Activated T-helper 17 cell treated with anti-CD3 and anti-CD28 coated beads, Interleukin-2, amount 50 U/mL, for 72 hours (primary cell): Measurements from ENCODE around the gene ABCC10. TPM values are rescaled to one million over a fixed set of nuclear protein-coding genes. Genes with fewer than 3 reads are reported as not detected.
A peak's percentile ranks its signal among the peaks of the same experiment; 100 is the strongest.

Source experiments
- ATAC-seq: fragments of 150-1000 bp; cut with Tn5 transposase; replicated peaks from 2 replicates; pipeline ENCODE4 v1.10.0; 2021; ENCODE audit warnings: mild to moderate bottlenecking, moderate library complexity
- H3K27ac Mint-ChIP-seq: one replicate; pipeline ENCODE4 v1.8.0; 2022; ENCODE audit warnings: mixed read lengths
- H3K27me3 Mint-ChIP-seq: one replicate; pipeline ENCODE4 v1.8.0; 2022; ENCODE audit warnings: mixed read lengths
- H3K36me3 Mint-ChIP-seq: one replicate; pipeline ENCODE4 v1.8.0; 2022; ENCODE audit warnings: low read depth, mild to moderate bottlenecking, mixed read lengths
- H3K4me1 Mint-ChIP-seq: one replicate; pipeline ENCODE4 v1.8.0; 2022; ENCODE audit warnings: mixed read lengths
- H3K4me3 Mint-ChIP-seq: one replicate; pipeline ENCODE4 v1.8.0; 2022; ENCODE audit warnings: mild to moderate bottlenecking, mixed read lengths
- H3K9me3 Mint-ChIP-seq: one replicate; pipeline ENCODE4 v1.8.0; 2022; ENCODE audit warnings: mixed read lengths
- total RNA-seq, 2 donors: library from RNA; stranded (reverse); gene quantifications; one replicate each; pipeline ENCODE4 v1.2.3, GENCODE V29; 2022

ABCC10 gene
- total RNA-seq, 2 donors from 2014 or later: 41.2 to 47.9 TPM

DNA sequence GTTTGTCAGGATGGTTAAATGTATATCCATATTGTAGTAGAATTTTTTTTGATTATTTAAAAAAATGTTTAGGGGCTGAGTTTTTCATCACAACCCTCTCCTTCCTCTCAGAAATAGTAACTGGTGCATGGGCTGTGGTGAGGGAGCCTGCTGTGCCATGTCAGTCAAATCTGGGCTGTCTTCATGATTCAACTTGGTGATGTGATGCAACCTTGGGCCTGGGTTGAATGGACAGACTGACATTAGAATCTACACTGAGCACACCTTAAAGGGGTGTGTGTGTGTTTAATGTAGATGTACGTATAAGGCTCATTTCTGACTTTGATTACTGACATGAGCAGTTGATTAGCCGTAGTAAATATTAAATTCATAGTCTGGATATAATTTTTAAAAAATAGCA is 53.7 kb downstream of the ABCC10 start:
- Mint-ChIP-seq H3K27ac (no peak overlapping the region), H3K4me1 (peaks cover 38% of the 10 kb centered on the region), H3K9me3 (no peaks in the 10 kb centered on the region), H3K27me3 (no peaks in the 10 kb centered on the region), H3K36me3 (peaks cover 29% of the 10 kb centered on the region), H3K4me3 (no peak overlapping the region)
- ATAC-seq: no peak

DNA sequence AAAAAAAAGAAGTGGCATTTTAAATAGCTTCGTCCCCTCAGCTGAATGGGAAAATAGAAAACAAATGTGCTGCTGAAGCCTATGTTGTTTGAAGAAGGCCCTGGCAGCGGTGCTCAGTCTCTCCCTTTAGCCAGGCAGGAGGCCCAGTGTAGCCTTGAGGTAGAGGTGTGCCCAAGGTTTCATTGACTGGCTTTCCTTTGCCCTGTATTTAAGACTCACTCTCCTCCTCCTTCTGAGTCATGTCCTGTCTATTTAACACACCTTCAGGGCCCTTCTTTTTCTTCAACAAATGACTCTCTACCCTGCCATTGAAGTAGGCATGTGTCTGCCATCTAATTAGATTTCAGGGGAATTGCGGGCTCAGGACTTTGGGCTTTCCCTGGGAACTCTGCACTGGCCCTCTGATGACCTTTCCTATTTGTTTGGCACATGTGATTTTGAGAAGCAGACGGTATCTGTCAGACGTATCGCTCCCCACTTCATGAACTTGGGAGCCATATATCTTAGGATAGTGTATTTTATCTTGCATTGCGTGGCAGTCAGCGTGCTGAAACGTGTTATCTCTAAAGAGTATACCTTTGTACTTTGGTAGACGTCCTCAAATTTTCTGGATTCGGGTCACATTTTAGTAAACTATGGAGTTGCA is 54.4 kb downstream of the ABCC10 start:
- peaks cover 34% of the 10 kb centered on the region for H3K36me3 Mint-ChIP-seq
- H3K9me3 Mint-ChIP-seq: no peaks in the 10 kb centered on the region
- H3K27me3 Mint-ChIP-seq: no peaks in the 10 kb centered on the region
- H3K4me1 Mint-ChIP-seq: peaks cover 38% of the 10 kb centered on the region
- no peak overlapping the region for H3K4me3 Mint-ChIP-seq
- ATAC-seq: no peak
- peak overlapping the region; percentile 62 for H3K27ac Mint-ChIP-seq

DNA sequence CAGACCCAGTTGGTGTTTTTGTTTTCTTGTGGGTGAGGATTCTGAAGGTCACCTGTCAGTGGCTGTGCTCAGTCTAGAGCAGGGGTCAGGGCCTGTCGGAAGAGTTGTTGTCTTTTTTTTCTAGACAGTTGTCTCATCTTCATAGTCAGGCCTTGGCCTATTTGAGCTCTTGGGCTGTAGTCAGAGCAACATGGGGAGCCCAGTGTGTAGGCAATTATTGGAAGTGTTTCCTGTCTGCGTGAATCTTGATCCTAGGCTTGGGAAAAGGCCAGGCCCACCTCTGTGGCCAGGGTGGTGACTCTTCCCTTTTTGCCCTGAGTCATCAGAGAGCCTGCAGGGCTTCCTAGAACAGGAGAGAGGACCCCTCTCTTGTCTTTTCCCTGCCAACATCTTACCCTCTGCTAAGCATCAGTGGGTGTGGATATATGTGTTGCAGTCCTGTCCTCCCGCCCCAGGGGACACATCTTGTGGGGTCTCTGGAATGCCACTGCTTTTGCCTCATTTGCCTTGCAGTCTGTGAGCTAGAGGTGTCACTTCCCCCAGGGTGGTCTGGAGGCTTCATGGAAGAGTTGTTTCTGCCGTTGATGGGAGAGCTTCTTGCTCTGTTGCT is 61.4 kb downstream of the ABCC10 start:
- H3K27me3 Mint-ChIP-seq: no peaks in the 10 kb centered on the region
- H3K36me3 Mint-ChIP-seq: peaks cover 20% of the 10 kb centered on the region
- no peaks in the 10 kb centered on the region for H3K9me3 Mint-ChIP-seq
- H3K4me1 Mint-ChIP-seq: peaks cover 13% of the 10 kb centered on the region
- no peak for ATAC-seq
- H3K4me3 Mint-ChIP-seq: no peak overlapping the region
- H3K27ac Mint-ChIP-seq: peak overlapping the region; percentile 62

DNA sequence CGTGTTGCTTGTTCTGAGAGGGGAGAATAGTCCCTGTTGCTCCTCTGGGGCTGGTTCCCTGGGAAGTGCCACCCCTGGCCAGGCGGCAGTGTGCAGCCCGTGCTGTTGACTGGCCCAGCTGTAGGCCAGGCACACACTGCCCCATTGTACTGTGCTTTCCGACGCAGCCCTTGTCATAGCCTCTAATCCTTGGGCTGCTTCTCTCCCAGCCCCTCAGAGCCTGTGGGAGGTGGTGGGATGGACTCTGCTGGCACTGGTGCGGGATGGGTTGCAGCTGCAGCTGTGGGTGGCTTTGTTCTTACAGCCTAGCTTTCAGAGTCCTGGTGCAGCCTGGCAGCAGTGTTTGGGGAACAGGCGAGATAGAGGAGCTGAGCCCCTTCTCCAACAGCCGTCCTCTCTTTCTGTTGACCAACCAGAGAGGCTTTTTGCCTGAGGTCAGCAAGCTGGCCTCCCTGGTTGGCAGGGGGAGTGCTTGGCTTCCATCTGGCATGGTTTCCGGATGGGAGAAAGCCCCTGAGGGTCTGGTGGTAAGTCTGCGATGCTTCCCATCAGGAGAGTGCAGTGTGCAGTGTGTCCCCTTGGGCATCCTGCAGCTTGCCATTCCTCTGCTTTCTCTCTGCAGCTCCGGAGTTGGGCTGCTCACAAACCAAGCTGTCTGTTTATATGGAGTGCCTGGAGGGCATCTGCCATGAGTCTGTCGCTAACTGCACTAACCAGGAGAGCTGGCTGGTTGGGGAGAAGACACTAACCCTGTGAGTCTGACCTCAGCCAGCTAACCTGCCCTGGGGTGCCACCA is 62.1 kb downstream of the ABCC10 start:
- Mint-ChIP-seq H3K9me3 (no peaks in the 10 kb centered on the region), H3K36me3 (peaks cover 20% of the 10 kb centered on the region), H3K4me3 (no peak overlapping the region), H3K4me1 (peaks cover 18% of the 10 kb centered on the region), H3K27ac (peak overlapping the region; percentile 62), H3K27me3 (no peaks in the 10 kb centered on the region)
- ATAC-seq: no peak

DNA sequence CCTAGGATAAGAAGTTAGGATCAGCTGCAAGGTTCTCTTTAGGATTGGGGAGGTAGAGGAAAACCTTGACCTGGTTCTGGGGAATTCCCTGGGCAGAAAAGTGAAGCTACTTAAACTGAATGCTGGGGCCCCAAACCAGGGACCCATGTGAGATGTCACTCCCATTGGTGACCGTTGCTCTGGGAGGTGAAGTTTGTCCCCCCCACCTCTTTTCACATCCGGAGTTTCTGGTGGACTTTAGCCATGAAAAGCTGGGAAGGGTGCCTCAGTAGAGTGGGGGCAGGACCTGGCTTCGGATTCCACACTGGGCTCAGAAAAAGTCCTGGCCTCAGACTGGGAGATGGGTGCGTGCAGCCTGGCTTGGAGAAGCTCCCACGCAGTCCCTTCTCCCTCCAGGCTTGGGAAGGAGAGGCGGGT is 63.2 kb downstream of the ABCC10 start:
- peaks cover 20% of the 10 kb centered on the region for H3K36me3 Mint-ChIP-seq

DNA sequence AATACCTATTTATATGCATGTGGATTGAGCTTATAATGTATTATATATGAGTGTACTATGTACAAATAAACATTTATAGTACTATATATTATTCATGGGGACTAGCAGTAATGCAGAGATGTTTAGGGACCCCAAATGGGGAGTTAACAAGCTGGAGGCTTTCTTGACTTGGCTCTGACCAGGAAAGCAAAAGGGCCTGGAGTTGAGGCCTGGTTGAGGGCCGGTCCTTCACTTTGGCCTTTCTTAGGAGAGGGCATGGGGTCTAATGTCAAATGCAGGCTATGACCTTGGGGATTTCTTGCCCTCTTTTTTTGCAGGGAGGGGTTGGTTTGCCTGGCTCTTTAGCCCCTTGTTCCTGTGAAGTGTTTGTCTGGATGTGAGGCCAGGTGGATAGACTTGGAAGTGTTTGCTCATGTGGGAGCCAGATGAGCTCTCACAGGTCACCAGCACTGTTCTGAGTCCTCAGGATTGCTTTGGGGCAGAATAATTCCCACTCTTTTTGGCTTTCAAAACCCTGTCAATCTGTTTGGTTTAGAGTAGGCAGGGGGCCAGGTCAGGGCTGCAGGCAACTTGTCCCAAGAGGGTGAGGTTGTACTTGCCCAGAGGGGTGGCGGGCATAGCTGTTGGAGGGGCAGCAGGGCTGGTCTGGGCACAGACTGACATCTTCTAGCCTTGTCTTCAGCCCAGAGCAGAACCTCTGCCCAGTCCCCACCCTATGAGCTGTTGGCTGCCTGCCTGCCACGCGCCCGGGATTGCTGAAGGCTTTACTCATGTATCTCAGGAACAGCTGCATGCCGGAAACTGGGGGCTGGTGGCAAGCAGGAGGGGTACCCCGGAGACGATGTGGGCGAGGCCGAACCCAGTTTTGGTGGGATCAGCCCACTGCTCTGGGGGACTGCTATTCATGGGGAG is 64.7 kb downstream of the ABCC10 start:
- peak overlapping the region; percentile 56 for H3K27ac Mint-ChIP-seq
- ATAC-seq: no peak
- H3K4me1 Mint-ChIP-seq: peaks cover 20% of the 10 kb centered on the region
- H3K9me3 Mint-ChIP-seq: no peaks in the 10 kb centered on the region
- no peak overlapping the region for H3K4me3 Mint-ChIP-seq
- H3K36me3 Mint-ChIP-seq: peaks cover 13% of the 10 kb centered on the region
- no peaks in the 10 kb centered on the region for H3K27me3 Mint-ChIP-seq

More for the DNA sequence above, 63.2 kb downstream of the ABCC10 start:
- Mint-ChIP-seq H3K27ac (no peak overlapping the region), H3K9me3 (no peaks in the 10 kb centered on the region), H3K4me1 (peaks cover 23% of the 10 kb centered on the region), H3K27me3 (no peaks in the 10 kb centered on the region), H3K4me3 (no peak overlapping the region)
- ATAC-seq: no peak

DNA sequence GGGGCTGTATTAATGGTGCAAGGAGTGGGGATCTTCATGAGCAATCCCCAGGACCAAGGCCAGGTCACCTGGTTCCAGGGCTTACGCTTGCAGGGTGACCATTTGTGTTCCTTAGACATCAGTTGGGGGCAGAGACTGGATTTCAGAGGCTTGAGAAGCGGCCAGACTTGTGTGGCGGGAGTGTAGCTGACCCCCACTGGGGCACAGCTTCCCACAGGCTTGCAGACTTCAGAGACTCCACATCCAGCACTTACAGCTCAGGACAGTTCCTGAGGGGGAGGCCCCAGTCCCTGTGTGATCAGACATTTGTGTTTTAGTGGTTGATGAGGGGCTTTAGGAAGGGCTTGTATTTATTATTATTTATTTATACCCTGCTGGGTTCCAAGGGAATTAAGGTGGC is 65.3 kb downstream of the ABCC10 start:
- peak overlapping the region; percentile 56 for H3K27ac Mint-ChIP-seq
- no peaks in the 10 kb centered on the region for H3K27me3 Mint-ChIP-seq
- peaks cover 13% of the 10 kb centered on the region for H3K36me3 Mint-ChIP-seq
- no peaks in the 10 kb centered on the region for H3K9me3 Mint-ChIP-seq
- ATAC-seq: no peak
- H3K4me1 Mint-ChIP-seq: peaks cover 20% of the 10 kb centered on the region
- H3K4me3 Mint-ChIP-seq: no peak overlapping the region

DNA sequence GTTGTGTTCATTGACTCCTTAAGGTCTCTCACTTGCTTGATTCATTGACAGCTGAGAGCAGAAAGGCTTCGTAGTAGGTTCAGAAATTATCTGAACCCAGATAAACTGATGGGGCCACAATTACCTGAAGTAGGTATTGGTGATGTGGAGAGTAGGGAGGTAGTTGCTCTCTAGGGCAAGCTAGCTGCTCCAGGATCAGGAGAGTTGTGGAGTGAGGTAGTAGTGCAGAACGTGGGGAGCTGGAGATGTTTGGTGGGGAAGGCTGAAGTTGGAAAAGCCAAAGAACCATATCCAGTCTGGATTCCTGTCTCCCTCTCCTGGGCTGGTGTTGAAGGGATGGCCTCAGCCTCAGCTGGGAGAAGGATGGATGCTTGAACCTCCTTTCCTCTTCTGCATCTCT is 65.9 kb downstream of the ABCC10 start:
- peaks cover 20% of the 10 kb centered on the region for H3K4me1 Mint-ChIP-seq
- H3K9me3 Mint-ChIP-seq: no peaks in the 10 kb centered on the region
- no peaks in the 10 kb centered on the region for H3K27me3 Mint-ChIP-seq
- peaks cover 15% of the 10 kb centered on the region for H3K36me3 Mint-ChIP-seq
- H3K4me3 Mint-ChIP-seq: no peak overlapping the region
- ATAC-seq: no peak
- no peak overlapping the region for H3K27ac Mint-ChIP-seq

DNA sequence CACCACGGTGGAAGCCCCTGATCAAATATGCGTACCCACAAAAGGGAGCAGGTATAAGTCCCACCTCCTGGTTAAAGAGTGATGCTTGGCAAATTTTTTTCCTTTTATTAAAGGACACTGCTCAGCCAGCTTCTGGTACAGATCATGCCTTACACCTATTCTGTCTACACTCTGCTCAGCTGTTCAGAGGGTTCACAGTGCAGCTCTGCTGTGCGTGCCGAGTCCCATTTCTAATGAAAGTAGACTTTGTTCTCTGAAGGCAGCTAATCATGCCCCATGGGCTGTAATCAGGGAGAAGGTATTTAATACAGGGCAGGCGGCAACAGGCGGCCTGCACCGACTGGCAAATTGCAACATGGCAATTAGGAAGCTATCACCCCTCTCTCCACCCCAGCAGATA is 66.5 kb downstream of the ABCC10 start:
- Mint-ChIP-seq H3K9me3 (no peaks in the 10 kb centered on the region), H3K4me1 (peaks cover 20% of the 10 kb centered on the region), H3K4me3 (no peak overlapping the region), H3K27me3 (no peaks in the 10 kb centered on the region), H3K27ac (peak overlapping the region; percentile 23), H3K36me3 (peaks cover 18% of the 10 kb centered on the region)
- no peak for ATAC-seq

DNA sequence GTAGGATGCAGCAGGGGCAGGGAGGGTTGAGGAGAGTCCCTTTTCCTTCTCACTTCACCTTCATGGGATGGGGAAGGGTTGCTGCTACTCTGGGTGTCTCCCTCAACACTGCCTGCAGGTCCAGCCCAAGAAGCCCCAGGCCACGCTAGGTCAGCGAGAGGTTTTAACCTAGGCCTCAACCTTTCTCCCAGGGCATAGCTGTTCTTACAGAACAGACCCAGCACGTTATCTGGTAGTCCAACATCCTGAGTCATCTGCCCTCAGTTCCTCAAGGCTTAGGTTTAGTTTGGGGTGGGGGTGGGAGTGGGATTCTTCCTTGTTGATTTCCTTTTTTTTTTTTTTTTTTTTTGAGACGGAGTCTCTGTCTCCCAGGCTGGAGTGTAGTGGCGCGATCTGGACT is 67.0 kb downstream of the ABCC10 start:
- H3K4me1 Mint-ChIP-seq: peaks cover 16% of the 10 kb centered on the region
- H3K4me3 Mint-ChIP-seq: no peak overlapping the region
- H3K27ac Mint-ChIP-seq: peak overlapping the region; percentile 23
- H3K9me3 Mint-ChIP-seq: no peaks in the 10 kb centered on the region
- H3K36me3 Mint-ChIP-seq: peaks cover 18% of the 10 kb centered on the region
- ATAC-seq: no peak
- no peaks in the 10 kb centered on the region for H3K27me3 Mint-ChIP-seq

DNA sequence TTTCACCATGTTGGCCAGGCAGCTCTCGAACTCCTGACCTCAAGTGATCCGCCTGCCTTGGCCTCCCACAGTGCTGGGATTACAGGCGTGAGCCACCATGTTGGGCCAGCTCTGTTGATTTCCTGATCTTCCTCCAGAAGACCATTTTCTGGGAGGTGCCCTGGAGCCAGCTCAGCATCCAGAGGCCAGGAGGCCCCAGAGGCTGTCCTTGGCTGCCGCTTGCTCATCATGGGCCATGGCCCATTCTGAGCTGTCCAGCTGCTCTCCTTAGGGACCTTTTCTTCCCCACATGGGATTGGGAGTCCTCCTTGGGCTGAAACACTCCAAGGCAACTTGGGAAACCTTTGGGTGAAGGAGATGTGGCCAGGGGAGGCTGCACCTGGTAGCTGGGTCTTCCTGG is 67.4 kb downstream of the ABCC10 start:
- no peak overlapping the region for H3K4me3 Mint-ChIP-seq
- H3K9me3 Mint-ChIP-seq: no peaks in the 10 kb centered on the region
- H3K36me3 Mint-ChIP-seq: peaks cover 22% of the 10 kb centered on the region
- no peak for ATAC-seq
- H3K27ac Mint-ChIP-seq: peak overlapping the region; percentile 87
- H3K27me3 Mint-ChIP-seq: no peaks in the 10 kb centered on the region
- peaks cover 16% of the 10 kb centered on the region for H3K4me1 Mint-ChIP-seq

DNA sequence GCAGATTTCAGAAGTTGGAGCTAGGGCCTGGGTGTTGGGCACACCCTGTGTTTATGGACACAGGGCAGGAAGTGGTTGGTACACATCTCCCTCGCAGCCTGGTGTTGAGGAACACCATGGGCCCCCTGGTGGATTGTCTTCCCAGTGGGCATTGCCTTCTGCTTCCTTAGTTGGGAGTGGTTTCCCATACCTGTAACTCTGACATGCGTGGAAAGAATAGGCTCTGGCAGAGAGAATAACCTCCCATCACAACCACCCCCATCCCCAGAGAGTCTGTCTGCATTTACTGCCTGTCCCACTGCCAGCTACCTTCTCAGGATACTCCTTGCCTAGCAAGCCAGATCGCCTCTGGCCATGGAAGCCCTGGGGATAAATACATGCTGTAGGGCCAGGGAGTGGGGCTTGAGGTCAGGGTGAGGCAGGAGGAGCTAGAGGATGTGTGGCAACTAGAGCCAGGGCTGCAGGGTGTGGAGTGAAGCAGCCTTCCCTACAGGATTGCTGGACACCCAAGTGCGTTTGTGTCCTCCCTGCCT is 68.1 kb downstream of the ABCC10 start:
- Mint-ChIP-seq H3K27ac (peak overlapping the region; percentile 87), H3K4me3 (no peak overlapping the region), H3K4me1 (peaks cover 11% of the 10 kb centered on the region), H3K9me3 (no peaks in the 10 kb centered on the region), H3K36me3 (peaks cover 29% of the 10 kb centered on the region), H3K27me3 (no peaks in the 10 kb centered on the region)
- ATAC-seq: peak; percentile 23

DNA sequence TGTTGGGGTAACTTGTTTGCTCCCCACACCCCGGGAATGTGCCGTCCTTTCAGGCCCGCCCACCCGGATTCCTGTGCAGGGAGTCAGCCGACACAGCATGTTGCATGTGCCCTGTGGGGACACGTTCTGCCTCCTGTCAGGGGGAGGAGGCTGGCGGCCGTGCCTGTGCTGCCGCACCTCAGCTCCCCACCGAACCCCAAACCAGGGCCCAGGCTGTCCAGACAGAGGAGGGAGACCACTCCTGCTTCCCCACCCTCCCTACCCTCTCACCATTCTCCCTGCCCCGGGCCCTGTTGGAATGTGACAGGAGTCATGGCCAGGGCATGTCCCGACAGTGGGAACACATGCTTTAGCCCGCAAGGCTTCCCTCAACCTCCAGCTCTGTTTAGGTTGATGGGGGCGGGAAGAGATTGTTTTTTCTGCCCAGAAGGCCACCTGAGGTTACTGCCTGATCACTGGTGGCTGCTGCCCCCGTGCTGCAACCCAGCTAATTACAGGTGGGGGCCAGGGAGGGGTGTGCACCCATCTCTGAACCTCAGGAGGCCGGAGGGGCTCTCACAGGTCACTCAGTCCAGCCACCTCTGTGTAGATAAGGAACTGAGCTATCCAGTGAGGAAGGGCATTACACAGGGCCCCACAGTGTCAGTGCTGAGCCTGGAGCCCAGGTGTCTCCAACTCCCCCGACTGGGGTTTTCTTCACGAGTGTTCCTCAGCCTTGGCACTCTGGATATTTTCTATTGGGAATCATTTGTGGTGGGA is 69.2 kb downstream of the ABCC10 start:
- peaks cover 40% of the 10 kb centered on the region for H3K36me3 Mint-ChIP-seq
- no peak overlapping the region for H3K27ac Mint-ChIP-seq
- no peaks in the 10 kb centered on the region for H3K27me3 Mint-ChIP-seq
- peaks cover 11% of the 10 kb centered on the region for H3K4me1 Mint-ChIP-seq
- no peaks in the 10 kb centered on the region for H3K9me3 Mint-ChIP-seq
- no peak overlapping the region for H3K4me3 Mint-ChIP-seq
- ATAC-seq: no peak

DNA sequence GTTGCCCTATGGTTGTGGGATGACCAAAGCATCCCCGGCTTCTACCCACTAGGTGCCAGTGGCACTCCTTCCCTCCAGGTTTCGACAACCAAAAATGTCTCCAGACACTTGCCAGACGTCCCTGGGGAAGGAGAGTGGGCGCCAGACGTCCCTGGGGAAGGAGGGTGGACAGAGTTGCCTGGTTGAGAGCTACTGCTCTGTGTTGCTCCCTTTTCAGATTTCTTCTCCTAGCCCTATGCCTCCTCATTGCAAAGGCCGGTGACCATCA is 69.7 kb downstream of the ABCC10 start:
- Mint-ChIP-seq H3K9me3 (no peaks in the 10 kb centered on the region), H3K4me1 (peaks cover 11% of the 10 kb centered on the region), H3K4me3 (no peak overlapping the region), H3K36me3 (peaks cover 44% of the 10 kb centered on the region), H3K27me3 (no peaks in the 10 kb centered on the region), H3K27ac (no peak overlapping the region)
- ATAC-seq: no peak
